ENCODE results near the gene TMEM167B.

DNA sequence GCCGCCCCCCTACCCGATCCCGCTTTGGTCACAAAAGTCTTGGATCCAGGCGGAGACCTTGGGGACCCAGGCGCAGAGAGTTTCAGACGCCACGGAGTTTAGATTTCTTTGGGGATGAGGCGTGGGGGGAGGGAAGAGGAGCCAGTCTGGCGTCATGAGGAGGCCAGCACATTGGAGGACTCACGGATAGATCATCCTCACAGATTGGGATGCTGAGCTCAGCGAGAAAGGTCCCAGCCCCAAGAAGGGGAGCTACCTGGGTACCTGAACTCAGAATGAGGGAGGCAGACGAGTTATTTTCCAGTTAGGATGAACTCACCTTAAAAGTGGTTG lies 23.7 kb downstream of the TMEM167B start:
- TF ChIP-seq POLR2A (IDR thresholded peaks at IDR 0.05) (no peak), CTCF (IDR thresholded peaks at IDR 0.05 in 4 of 5, conservative IDR thresholded peaks at IDR 0.05 in 1 of 5) (no peak)
